GM19043 (cell line): Measurements from ENCODE around the gene KCNN3.

Experiments
- ATAC-seq: cut with Tn5 transposase; IDR thresholded peaks from one replicate; pipeline ENCODE4 v1.9.1; 2021; ENCODE audit warnings: low read depth; ENCODE audit not compliant: unreplicated experiment

The KCNN3 gene

GRCh38 chr1:154863315-154864174 lies 6.5 kb downstream of the KCNN3 start:
- ATAC-seq, result peak; percentile 33

GRCh38 chr1:154862907-154863306 lies 7.2 kb downstream of the KCNN3 start:
- ATAC-seq, result no peak

- ATAC-seq, result no peak
Measured at GRCh38 chr1:154861607-154862094, 8.4 kb downstream of the KCNN3 start.

GRCh38 chr1:154860156-154860870 lies 9.8 kb downstream of the KCNN3 start:
- peak; percentile 62 for ATAC-seq

- ATAC-seq, result no peak
Measured at GRCh38 chr1:154859786-154860155, 10.3 kb downstream of the KCNN3 start.

- ATAC-seq, result no peak
Measured at GRCh38 chr1:154859151-154859785, 10.8 kb downstream of the KCNN3 start.

- no peak for ATAC-seq
Measured at GRCh38 chr1:154857441-154858215, 12.5 kb downstream of the KCNN3 start.

- no peak for ATAC-seq
Measured at GRCh38 chr1:154857022-154857421, 13.1 kb downstream of the KCNN3 start.

- ATAC-seq, result no peak
Measured at GRCh38 chr1:154856544-154856943, 13.5 kb downstream of the KCNN3 start.

GRCh38 chr1:154856049-154856448 lies 14.0 kb downstream of the KCNN3 start:
- no peak for ATAC-seq

GRCh38 chr1:154855186-154855851 lies 14.8 kb downstream of the KCNN3 start:
- no peak for ATAC-seq

GRCh38 chr1:154852845-154853244 lies 17.2 kb downstream of the KCNN3 start:
- ATAC-seq, result no peak

GRCh38 chr1:154851392-154852177 lies 18.5 kb downstream of the KCNN3 start:
- ATAC-seq, result no peak

GRCh38 chr1:154849645-154850131 lies 20.4 kb downstream of the KCNN3 start:
- no peak for ATAC-seq

GRCh38 chr1:154848983-154849382 lies 21.1 kb downstream of the KCNN3 start:
- no peak for ATAC-seq

GRCh38 chr1:154847891-154848290 lies 22.2 kb downstream of the KCNN3 start:
- no peak for ATAC-seq

GRCh38 chr1:154846565-154847442 lies 23.3 kb downstream of the KCNN3 start:
- ATAC-seq, result no peak

GRCh38 chr1:154845879-154846278 lies 24.2 kb downstream of the KCNN3 start:
- no peak for ATAC-seq
